Keratinocyte (primary cell): ENCODE data around the gene ANKRD26. TPM values are rescaled to one million over a fixed set of nuclear protein-coding genes. Genes with fewer than 3 reads are reported as not detected.

Source experiments
- DNase-seq: peaks from one replicate; pipeline ENCODE4 v3.0.0-alpha.2; 2011; ENCODE audit warnings: low read depth, missing footprints, low spot score
- FAIRE-seq: peaks from 2 replicates; lab custom pipeline; 2011; peaks lifted over from hg19 to GRCh38; lab: Jason Lieb, UNC
- H2AFZ ChIP-seq: 2 replicates; pipeline ENCODE4 v1.6.0; 2012; ENCODE audit warnings: low read length, control low read depth, inconsistent platforms; ENCODE audit not compliant: control insufficient read depth
- H3K27ac ChIP-seq: 2 replicates; pipeline ENCODE4 v1.5.1; 2011; ENCODE audit warnings: low read length; ENCODE audit not compliant: control insufficient read depth, insufficient read depth
- H3K27me3 ChIP-seq: 3 replicates; pipeline ENCODE4 v1.6.0; 2011; ENCODE audit warnings: low read length; ENCODE audit not compliant: control insufficient read depth, insufficient read depth; ENCODE audit errors: extremely low read depth
- H3K36me3 ChIP-seq, 2 experiments: 2 replicates in 1 of 2; 3 replicates in 1 of 2; pipeline ENCODE4 v1.5.1; 2011; ENCODE audit warnings: low read length in 2 of 2, mild to moderate bottlenecking in 1 of 2; ENCODE audit not compliant: control insufficient read depth in 2 of 2, insufficient read depth in 2 of 2; ENCODE audit errors: extremely low read depth in 1 of 2
- H3K4me1 ChIP-seq: 3 replicates; pipeline ENCODE4 v1.5.1; 2011; ENCODE audit warnings: low read length; ENCODE audit not compliant: control insufficient read depth, insufficient read depth; ENCODE audit errors: extremely low read depth
- H3K4me2 ChIP-seq: 3 replicates; pipeline ENCODE4 v1.6.0; 2011; ENCODE audit warnings: low read depth, low read length; ENCODE audit not compliant: control insufficient read depth, insufficient read depth; ENCODE audit errors: extremely low read depth
- H3K4me3 ChIP-seq, 3 experiments: fragments of 200-600 bp in 1 of 3; sonication (generic) in 1 of 3; 2 replicates in 2 of 3; 3 replicates in 1 of 3; pipeline ENCODE4 v1.5.1; 2011 to 2016; ENCODE audit warnings: low read length in 3 of 3, mild to moderate bottlenecking in 3 of 3, control low read depth in 2 of 3, inconsistent platforms in 1 of 3, low read depth in 1 of 3, mixed read lengths in 1 of 3, mixed run types in 1 of 3, moderate library complexity in 1 of 3; ENCODE audit not compliant: control insufficient read depth in 2 of 3, insufficient read depth in 2 of 3; ENCODE audit errors: extremely low read depth in 1 of 3
- H3K79me2 ChIP-seq: 2 replicates; pipeline ENCODE4 v1.6.0; 2012; ENCODE audit warnings: low read length; ENCODE audit not compliant: control insufficient read depth, insufficient read depth
- H3K9ac ChIP-seq: 3 replicates; pipeline ENCODE4 v1.6.0; 2011; ENCODE audit warnings: low read length; ENCODE audit not compliant: control insufficient read depth, insufficient read depth; ENCODE audit errors: extremely low read depth
- H3K9me1 ChIP-seq: 3 replicates; pipeline ENCODE4 v1.6.0; 2011; ENCODE audit warnings: low read length; ENCODE audit not compliant: control insufficient read depth, insufficient read depth; ENCODE audit errors: extremely low read depth
- H3K9me3 ChIP-seq: 2 replicates; pipeline ENCODE4 v1.5.1; 2012; ENCODE audit warnings: low read depth, low read length; ENCODE audit not compliant: control insufficient read depth
- H4K20me1 ChIP-seq: 3 replicates; pipeline ENCODE4 v1.6.0; 2011; ENCODE audit warnings: low read length; ENCODE audit not compliant: control insufficient read depth, insufficient read depth; ENCODE audit errors: extremely low read depth
- CTCF ChIP-seq, 3 experiments: IDR thresholded peaks in 1 of 3; conservative IDR thresholded peaks in 1 of 3; optimal IDR thresholded peaks in 1 of 3; 2 replicates in 2 of 3; 3 replicates in 1 of 3; pipeline versions ENCODE3 to v1.5.1; 2011; ENCODE audit warnings: low read length in 3 of 3, mild to moderate bottlenecking in 3 of 3, moderate library complexity in 2 of 3, control low read depth in 1 of 3, inconsistent platforms in 1 of 3; ENCODE audit not compliant: insufficient read depth in 2 of 3; ENCODE audit errors: extremely low read depth in 1 of 3
- EZH2 ChIP-seq: IDR thresholded peaks from one replicate; pipeline ENCODE4 v1.6.1; 2012; ENCODE audit warnings: inconsistent platforms, mild to moderate bottlenecking, low read length, moderate library complexity
- dilution Hi-C: fragments of 300-500 bp; cut with MboI; formaldehyde crosslinking; loops from one replicate; pipeline ENCODE4 v1.7.0; 2020; ENCODE audit warnings: low sequenced_read_pairs; ENCODE audit not compliant: extremely low pct_ligation_motif_present
- polyA plus RNA-seq, 5 experiments: library from polyadenylated mRNA; depleted of rRNA in 3 of 5; stranded (reverse) in 3 of 5; stranded (forward) in 1 of 5; unstranded in 1 of 5; fragments of >200 nt; gene quantifications; 1 replicate in 1 of 5; 2 replicates in 3 of 5; 3 replicates in 1 of 5; pipeline versions ENCODE4 v1.2.1 to v1.2.3, GENCODE V29; 2011 to 2012; ENCODE audit warnings: missing spikeins in 2 of 5, low read depth in 1 of 5, low replicate concordance in 1 of 5

ANKRD26 gene
- polyA plus RNA-seq, 1 donor (not counting 4 experiments of a cell fraction or from before 2014, with no cell fraction given) = 3.3 TPM

GRCh38 chr10:27138277-27138676, 38.0 kb upstream of the ANKRD26 start:
- Histone ChIP-seq H2AFZ (no peak overlapping the region), H3K79me2 (peaks cover 4% of the 10 kb centered on the region), H3K27me3 (no peaks in the 10 kb centered on the region), H3K36me3 (peaks cover 4 to 18% of the 10 kb centered on the region in 2 experiments), H3K4me2 (no peak overlapping the region), H3K9ac (no peak overlapping the region), H3K4me1 (no peaks in the 10 kb centered on the region), H3K9me1 (no peaks in the 10 kb centered on the region), H3K9me3 (no peaks in the 10 kb centered on the region), H3K4me3 (no peak overlapping the region), H3K27ac (no peak overlapping the region), H4K20me1 (no peaks in the 10 kb centered on the region)
- DNase-seq (no peak), FAIRE-seq (no peak)
- dilution Hi-C loops = no loop called here
- no peak for TF ChIP-seq EZH2
- TF ChIP-seq CTCF (optimal IDR thresholded peaks at IDR 0.05 in 1 of 3, IDR thresholded peaks at IDR 0.05 in 1 of 3, conservative IDR thresholded peaks at IDR 0.05 in 1 of 3; ENCODE audit: extremely low read depth in 1 of 3, insufficient read depth in 2 of 3, low read length in 3 of 3) = no peak

GRCh38 chr10:27134371-27134770, 34.1 kb upstream of the ANKRD26 start:
- Histone ChIP-seq H3K27me3 (no peaks in the 10 kb centered on the region), H3K36me3 (peaks cover 4 to 18% of the 10 kb centered on the region in 2 experiments)

More at GRCh38 chr10:27134371-27134770, 34.1 kb upstream of the ANKRD26 start:
- dilution Hi-C loops = no loop called here
- H3K79me2 ChIP-seq = peaks cover 6% of the 10 kb centered on the region
- H3K9ac ChIP-seq = no peak overlapping the region
- TF ChIP-seq CTCF (optimal IDR thresholded peaks at IDR 0.05 in 1 of 3, IDR thresholded peaks at IDR 0.05 in 1 of 3, conservative IDR thresholded peaks at IDR 0.05 in 1 of 3; ENCODE audit: extremely low read depth in 1 of 3, insufficient read depth in 2 of 3, low read length in 3 of 3) (no peak), EZH2 (no peak)
- no peak for FAIRE-seq
- no peak overlapping the region for H2AFZ ChIP-seq
- H3K4me2 ChIP-seq = no peak overlapping the region
- no peaks in the 10 kb centered on the region for H4K20me1 ChIP-seq
- H3K9me1 ChIP-seq = no peaks in the 10 kb centered on the region
- no peaks in the 10 kb centered on the region for H3K9me3 ChIP-seq
- DNase-seq = no peak
- H3K4me3 ChIP-seq = no peak overlapping the region
- no peaks in the 10 kb centered on the region for H3K4me1 ChIP-seq
- no peak overlapping the region for H3K27ac ChIP-seq
